H1 (cell line): ENCODE measurements around the gene KCNJ4. TPM values are rescaled to one million over a fixed set of nuclear protein-coding genes. Genes with fewer than 3 reads are reported as not detected.
"Not testable (repeated sequence)": the region's sequence is repeated elsewhere in the genome, so short reads cannot be mapped to it uniquely, and the experiment has no call there.

Source experiments
- CTCF ChIA-PET: fragments of 300-600 bp; sonication (Branson Sonifier 250); formaldehyde crosslinking; loops from one replicate; lab custom pipeline; 2021; ENCODE audit not compliant: partially characterized antibody; lab: Charles Lee
- POLR2A ChIA-PET: fragments of 300-600 bp; sonication (Branson Sonifier 250); formaldehyde crosslinking; loops from one replicate; lab custom pipeline; 2021; ENCODE audit warnings: inconsistent platforms; ENCODE audit not compliant: partially characterized antibody; lab: Charles Lee
- DNase-seq, 2 experiments: peaks; one replicate each; pipeline versions ENCODE4 v3.0.0 to v3.0.0-alpha.2; 2010 to 2022; ENCODE audit warnings: low spot score in 2 of 2, low read depth in 1 of 2, mixed read lengths in 1 of 2
- FAIRE-seq: peaks from 2 replicates; lab custom pipeline; 2011; peaks lifted over from hg19 to GRCh38; lab: Jason Lieb, UNC
- H2AFZ ChIP-seq: 2 replicates; pipeline ENCODE4 v1.8.1; 2012; ENCODE audit warnings: low read length, inconsistent platforms
- H2AK5ac ChIP-seq: 2 replicates; pipeline ENCODE4 v1.6.1; 2013; ENCODE audit warnings: low read depth, low read length
- H2BK120ac ChIP-seq: replicated peaks from 2 replicates; pipeline ENCODE3; 2013; ENCODE audit warnings: low read depth, low read length, inconsistent platforms
- H2BK12ac ChIP-seq: 2 replicates; pipeline ENCODE4 v1.6.1; 2013; ENCODE audit warnings: low read depth, low read length
- H2BK15ac ChIP-seq: 2 replicates; pipeline ENCODE4 v1.6.1; 2013; ENCODE audit warnings: low read length
- H2BK20ac ChIP-seq: 2 replicates; pipeline ENCODE4 v1.6.1; 2013; ENCODE audit warnings: low read length
- H2BK5ac ChIP-seq: 2 replicates; pipeline ENCODE4 v1.6.1; 2013; ENCODE audit warnings: low read depth, low read length
- H3K14ac ChIP-seq: 2 replicates; pipeline ENCODE4 v1.6.1; 2013; ENCODE audit warnings: inconsistent platforms; ENCODE audit not compliant: insufficient read length
- H3K18ac ChIP-seq: 2 replicates; pipeline ENCODE4 v1.6.1; 2013; ENCODE audit warnings: low read length; ENCODE audit errors: extremely low read depth
- H3K23ac ChIP-seq: 2 replicates; pipeline ENCODE4 v1.6.1; 2013; ENCODE audit warnings: inconsistent platforms; ENCODE audit not compliant: insufficient read length
- H3K23me2 ChIP-seq: 2 replicates; pipeline ENCODE4 v1.6.1; 2013; ENCODE audit warnings: low read depth, low read length
- H3K27ac ChIP-seq: 2 replicates; pipeline ENCODE4 v1.6.1; 2011; ENCODE audit warnings: low read depth, low read length, inconsistent platforms
- H3K27me3 ChIP-seq, 4 experiments: replicated peaks in 1 of 4; 1 replicate in 1 of 4; 2 replicates in 3 of 4; pipeline versions ENCODE4 v1.6.1 to v1.8.1; 2011 to 2013; ENCODE audit warnings: low read length in 3 of 4, mild to moderate bottlenecking in 3 of 4, inconsistent platforms in 2 of 4, mixed read lengths in 2 of 4, moderate library complexity in 1 of 4; ENCODE audit not compliant: control insufficient read depth in 3 of 4, insufficient read depth in 3 of 4; ENCODE audit errors: extremely low read depth in 1 of 4
- H3K36me3 ChIP-seq, 4 experiments: 2 replicates each; pipeline versions ENCODE4 v1.6.1 to v1.8.1; 2011 to 2013; ENCODE audit warnings: mild to moderate bottlenecking in 4 of 4, low read length in 3 of 4, moderate library complexity in 2 of 4, control low read depth in 1 of 4, inconsistent platforms in 1 of 4; ENCODE audit not compliant: insufficient read depth in 4 of 4, control insufficient read depth in 2 of 4
- H3K4ac ChIP-seq: replicated peaks from 2 replicates; pipeline ENCODE3; 2013; ENCODE audit warnings: low read length, low read depth, mixed read lengths, inconsistent platforms; ENCODE audit not compliant: insufficient read length
- H3K4me1 ChIP-seq, 4 experiments: replicated peaks in 1 of 4; 1 replicate in 1 of 4; 2 replicates in 3 of 4; pipeline versions ENCODE4 v1.6.1 to v1.8.1; 2011 to 2013; ENCODE audit warnings: low read length in 3 of 4, inconsistent platforms in 2 of 4, mixed read lengths in 1 of 4; ENCODE audit not compliant: insufficient read depth in 4 of 4, control insufficient read depth in 3 of 4
- H3K4me2 ChIP-seq, 2 experiments: 2 replicates each; pipeline versions ENCODE4 v1.6.1 to v1.8.1; 2011 to 2013; ENCODE audit warnings: low read depth in 2 of 2, low read length in 2 of 2, control low read depth in 1 of 2, inconsistent platforms in 1 of 2, mild to moderate bottlenecking in 1 of 2; ENCODE audit not compliant: insufficient read depth in 1 of 2
- H3K4me3 ChIP-seq, 4 experiments: fragments of 200-600, 300-600 bp in 1 of 4; sonication (generic), shearing (Covaris generic), sonication (Bioruptor Twin) in 1 of 4; 2 replicates each; pipeline versions ENCODE4 v1.5.1 to v1.8.1; 2011 to 2016; ENCODE audit warnings: low read length in 4 of 4, low read depth in 3 of 4, control low read depth in 2 of 4, inconsistent platforms in 2 of 4, mild to moderate bottlenecking in 2 of 4, mixed read lengths in 1 of 4, moderate library complexity in 1 of 4; ENCODE audit not compliant: insufficient read depth in 2 of 4; ENCODE audit errors: extremely low read depth in 1 of 4
- H3K56ac ChIP-seq: replicated peaks from 2 replicates; pipeline ENCODE3; 2013; ENCODE audit warnings: low read depth, mild to moderate bottlenecking, mixed read lengths, low read length, inconsistent platforms; ENCODE audit not compliant: insufficient read length
- H3K79me1 ChIP-seq: 2 replicates; pipeline ENCODE4 v1.6.1; 2013; ENCODE audit warnings: low read depth, low read length, control low read depth
- H3K79me2 ChIP-seq, 2 experiments: 2 replicates each; pipeline versions ENCODE4 v1.6.1 to v1.8.1; 2012 to 2013; ENCODE audit warnings: low read length in 2 of 2, mild to moderate bottlenecking in 2 of 2, inconsistent platforms in 1 of 2; ENCODE audit not compliant: insufficient read depth in 2 of 2, control insufficient read depth in 1 of 2
- H3K9ac ChIP-seq, 4 experiments: replicated peaks in 1 of 4; 1 replicate in 1 of 4; 2 replicates in 3 of 4; pipeline versions ENCODE4 v1.6.1 to v1.8.1; 2011 to 2013; ENCODE audit warnings: low read depth in 3 of 4, low read length in 3 of 4, control low read depth in 2 of 4, mild to moderate bottlenecking in 2 of 4, moderate library complexity in 2 of 4, inconsistent platforms in 1 of 4; ENCODE audit errors: extremely low read depth in 1 of 4
- H3K9me3 ChIP-seq, 2 experiments: 2 replicates each; pipeline versions ENCODE4 v1.6.1 to v1.8.1; 2012 to 2013; ENCODE audit warnings: mild to moderate bottlenecking in 2 of 2, moderate library complexity in 2 of 2, control low read depth in 1 of 2, inconsistent platforms in 1 of 2, low read depth in 1 of 2, low read length in 1 of 2, mixed read lengths in 1 of 2; ENCODE audit not compliant: insufficient read depth in 2 of 2
- H4K20me1 ChIP-seq, 2 experiments: replicated peaks in 1 of 2; 2 replicates each; pipeline versions ENCODE3 to v1.8.1; 2011 to 2013; ENCODE audit warnings: inconsistent platforms in 2 of 2, low read length in 2 of 2, mild to moderate bottlenecking in 1 of 2; ENCODE audit not compliant: insufficient read depth in 2 of 2, control insufficient read depth in 1 of 2
- H4K5ac ChIP-seq: 2 replicates; pipeline ENCODE4 v1.6.1; 2013; ENCODE audit warnings: low read length, low read depth, mixed read lengths, inconsistent platforms; ENCODE audit not compliant: insufficient read length
- H4K8ac ChIP-seq: 2 replicates; pipeline ENCODE4 v1.8.0; 2013; ENCODE audit warnings: mild to moderate bottlenecking, moderate library complexity, low read length, inconsistent platforms; ENCODE audit not compliant: insufficient read depth; ENCODE audit errors: extremely low read depth
- H4K91ac ChIP-seq: replicated peaks from 2 replicates; pipeline ENCODE3; 2013; ENCODE audit warnings: low read length, mixed read lengths, inconsistent platforms; ENCODE audit not compliant: insufficient read length
- WGBS, 2 experiments: shearing (Covaris generic) in 1 of 2; methylation state at CpG; one replicate each; pipeline versions ENCODE4 v1.1.6 to v1.1.7; 2013 to 2015; ENCODE audit warnings: low lambda C conversion rate in 2 of 2, mixed read lengths in 2 of 2, inconsistent platforms in 1 of 2, low coverage in 1 of 2, missing lambda C conversion rate in 1 of 2; ENCODE audit not compliant: insufficient replicate concordance in 2 of 2, insufficient coverage in 1 of 2, insufficient read length in 1 of 2; ENCODE audit errors: extremely low coverage in 1 of 2, missing lambda C conversion rate in 1 of 2; 5-methylcytosine and 5-hydroxymethylcytosine counted together
- polyA plus RNA-seq, 7 experiments: library from polyadenylated mRNA; depleted of rRNA in 3 of 7; stranded (reverse) in 5 of 7; unstranded in 2 of 7; fragments of >200 nt in 5 of 7; fragments of 200-250 nt in 2 of 7; gene quantifications; 1 replicate in 5 of 7; 2 replicates in 1 of 7; 4 replicates in 1 of 7; pipeline versions ENCODE4 v1.2.1 to v1.2.3, GENCODE V29; 2011 to 2013; ENCODE audit warnings: missing spikeins in 2 of 7, mixed read lengths in 2 of 7
- total RNA-seq: library from RNA; stranded (reverse); fragmentation: NEBNext Ultra II Directional; extraction: Animal tissue kit (Norgen Biotek cat#: 25700); gene quantifications from 2 replicates; pipeline ENCODE4 v1.2.1, GENCODE V29; 2021

The KCNJ4 gene
- total and polyA plus RNA-seq, 2 of the 8 experiments (the other 6 are each of a cell fraction or from before 2014, with no cell fraction given) = 1.4 to 2.2 TPM

DNA sequence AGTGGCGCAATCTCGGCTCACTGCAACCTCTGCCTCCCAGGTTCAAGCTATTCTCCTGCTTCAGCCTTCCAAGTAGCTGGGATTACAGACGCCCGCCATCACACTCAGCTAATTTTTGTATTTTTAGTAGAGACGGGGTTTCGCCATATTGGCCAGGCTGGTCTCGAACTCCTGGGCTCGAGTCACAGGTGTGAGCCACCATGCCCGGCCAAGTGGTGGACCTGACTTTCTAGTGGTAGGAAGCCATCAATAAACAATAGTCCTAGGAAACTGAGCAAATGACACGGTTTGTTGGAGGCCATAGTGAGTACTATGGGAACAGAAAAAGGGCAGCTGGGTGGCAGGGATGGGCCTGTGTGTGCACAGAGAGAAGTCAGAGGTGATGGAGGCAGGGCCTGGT lies 15.2 kb upstream of the KCNJ4 start:
- not testable (repeated sequence) for H3K27ac ChIP-seq, H3K18ac ChIP-seq, H4K91ac ChIP-seq, H3K14ac ChIP-seq, H3K4ac ChIP-seq, H2BK15ac ChIP-seq, H3K9ac ChIP-seq, H4K8ac ChIP-seq, H3K9me3 ChIP-seq, H2BK5ac ChIP-seq, H3K4me1 ChIP-seq, DNase-seq, H2BK120ac ChIP-seq, H3K23me2 ChIP-seq, H4K5ac ChIP-seq, H2AK5ac ChIP-seq, H3K36me3 ChIP-seq, H2AFZ ChIP-seq, H3K4me2 ChIP-seq, H3K4me3 ChIP-seq, H4K20me1 ChIP-seq, H3K56ac ChIP-seq, H2BK20ac ChIP-seq, H3K79me1 ChIP-seq, H2BK12ac ChIP-seq, FAIRE-seq, H3K23ac ChIP-seq, H3K79me2 ChIP-seq
- peaks cover 0 to 24% (median 12%) of the 10 kb centered on the region in 4 experiments; a peak in 6 of 7 replicates for H3K27me3 ChIP-seq
- WGBS, 2 experiments = 83% methylated on average over 10 of the region's 10 CpGs; no CpG with 5 or more reads in 1 of the 2 experiments
- POLR2A ChIA-PET = interaction anchor here (1.6 to 40.8 kb wide), 2 partner anchors 10 to 19 kb away, joined by 5 to 1102 read pairs; no protein-coding TSS in a partner anchor
- CTCF ChIA-PET = interaction anchor here (1.2 to 2.6 kb wide), 3 partner anchors 17 to 56 kb away, joined by 3 to 11 read pairs (median 5); no protein-coding TSS in a partner anchor
